GM19395 (cell line): ENCODE results near the gene VWA7.

Source experiments
- ATAC-seq: cut with Tn5 transposase; IDR thresholded peaks from one replicate; pipeline ENCODE4 v1.9.1; 2021; ENCODE audit warnings: mild to moderate bottlenecking, moderate library complexity; ENCODE audit not compliant: unreplicated experiment

The VWA7 gene

DNA sequence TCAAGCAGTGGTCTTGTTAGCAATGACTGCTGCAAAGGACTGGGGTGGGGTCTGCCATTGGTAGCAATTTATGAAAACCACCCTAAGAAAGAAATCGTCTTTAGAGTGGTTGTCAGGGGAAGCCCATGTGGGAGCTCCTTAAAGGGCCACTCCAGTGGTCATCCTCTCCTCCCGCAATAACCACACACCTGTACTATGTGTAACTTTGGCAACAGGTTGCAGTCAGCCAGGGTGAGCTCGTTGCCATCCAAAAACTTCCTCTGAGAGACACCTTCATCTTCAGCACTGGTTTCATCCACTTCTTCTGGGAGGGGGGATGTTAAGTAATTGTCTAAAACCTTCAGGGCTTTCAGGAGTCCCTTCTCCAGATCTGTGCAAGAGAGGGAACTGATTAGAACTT, 45.1 kb downstream of the VWA7 start:
- ATAC-seq, result no peak

DNA sequence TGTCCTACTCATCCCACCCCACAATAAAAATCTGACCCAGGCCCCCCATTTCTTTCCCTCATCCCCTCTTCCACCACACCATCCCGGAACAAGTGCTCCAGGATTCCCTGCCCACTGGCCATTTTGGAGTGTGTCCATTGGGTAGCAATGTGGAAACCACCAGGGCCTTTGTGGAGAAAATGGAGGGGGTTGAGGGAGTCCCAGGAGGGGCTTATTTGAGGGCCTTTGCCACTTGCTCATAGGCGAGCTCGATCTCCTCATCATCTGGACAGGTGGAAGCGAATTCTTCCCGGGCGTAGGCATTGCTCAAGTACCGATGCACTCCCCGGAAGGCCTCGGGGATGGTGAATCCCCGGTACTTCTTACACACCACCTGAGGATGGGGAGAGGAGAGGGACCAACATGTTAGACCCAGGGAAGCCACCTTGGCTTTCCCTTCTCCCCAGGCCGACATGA, 46.5 kb downstream of the VWA7 start:
- ATAC-seq, result no peak

DNA sequence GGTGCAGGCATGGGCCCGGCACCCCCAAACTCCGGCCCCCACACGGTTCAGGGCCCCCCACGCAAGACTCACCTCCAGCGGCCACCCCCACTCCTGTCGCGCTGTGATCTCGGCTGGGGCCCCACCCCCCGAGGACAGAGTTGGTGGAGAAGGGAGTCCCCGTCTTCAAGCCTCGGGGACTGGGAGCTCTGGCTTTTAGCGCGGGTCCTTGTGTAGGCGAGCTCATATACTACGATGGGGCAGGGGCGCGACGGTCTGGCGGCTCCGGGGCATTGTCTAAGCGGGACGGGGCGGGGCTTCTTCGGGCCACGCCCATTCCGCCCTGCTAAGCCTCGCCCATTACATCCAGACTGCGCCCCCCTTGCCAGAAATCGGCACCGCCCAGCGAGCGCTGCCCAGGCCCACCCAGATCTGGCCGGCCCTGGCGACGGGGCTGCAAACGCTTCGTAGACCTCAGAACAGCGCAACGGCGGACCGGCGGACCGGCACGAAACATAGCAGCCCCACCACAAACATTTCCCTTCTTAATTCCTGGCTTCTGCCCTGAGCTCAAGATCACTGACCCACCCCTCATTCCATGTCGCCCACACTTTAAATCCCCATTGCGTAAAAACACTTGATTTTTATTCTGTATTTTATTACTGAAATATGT, 47.0 kb downstream of the VWA7 start:
- ATAC-seq, result peak; percentile 39

- peak; percentile 54 for ATAC-seq
Measured at GRCh38 chr6:31729515-31729978, 47.6 kb downstream of the VWA7 start.

DNA sequence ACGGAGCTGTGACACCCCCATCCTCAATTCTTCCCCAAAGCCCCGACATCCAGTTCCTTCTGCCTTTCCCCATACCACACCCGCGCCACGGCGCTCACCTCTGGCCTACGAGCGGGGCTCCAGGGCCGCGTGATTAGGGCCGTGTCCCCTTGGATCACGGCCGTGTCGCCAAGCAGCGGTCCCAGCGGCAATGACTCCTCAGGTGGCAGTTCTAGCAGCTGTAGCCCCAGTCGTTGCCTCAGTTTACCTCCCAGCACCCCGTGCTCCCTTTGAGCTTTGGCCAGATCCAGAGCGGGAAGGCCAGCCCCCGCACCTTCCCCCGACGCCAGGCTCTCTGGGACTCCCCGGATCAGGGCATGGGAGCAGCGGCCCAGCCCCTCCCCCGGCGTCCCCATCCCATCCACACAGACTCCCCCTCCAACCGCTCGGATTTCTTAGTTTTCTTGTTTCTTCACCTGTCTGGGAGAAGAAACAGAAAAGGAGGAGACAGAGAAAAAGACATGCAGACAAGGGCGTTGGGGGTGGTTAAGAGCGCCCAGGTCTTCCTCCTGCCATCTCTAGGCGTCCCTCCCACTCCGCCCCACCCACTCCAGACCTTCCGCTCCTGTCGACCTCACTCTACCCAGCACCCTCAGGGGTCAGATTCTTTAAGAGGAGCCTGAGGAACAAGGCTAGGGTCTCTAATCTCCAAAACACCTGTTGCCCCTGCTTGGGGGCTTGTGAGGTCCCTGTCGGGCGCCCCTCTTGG, 48.2 kb downstream of the VWA7 start, which contains the start of gene DDAH2:
DDAH2 (minus strand) TSS at position 533 of the 748 bp plus-strand sequence; CDS start at position 395, 138 bp downstream.
- no peak for ATAC-seq

- no peak for ATAC-seq
Measured at GRCh38 chr6:31727717-31728671, 49.1 kb downstream of the VWA7 start.

GRCh38 chr6:31727034-31727716, 50.0 kb downstream of the VWA7 start:
- no peak for ATAC-seq

- no peak for ATAC-seq
Measured at GRCh38 chr6:31725502-31726350, 51.4 kb downstream of the VWA7 start.

DNA sequence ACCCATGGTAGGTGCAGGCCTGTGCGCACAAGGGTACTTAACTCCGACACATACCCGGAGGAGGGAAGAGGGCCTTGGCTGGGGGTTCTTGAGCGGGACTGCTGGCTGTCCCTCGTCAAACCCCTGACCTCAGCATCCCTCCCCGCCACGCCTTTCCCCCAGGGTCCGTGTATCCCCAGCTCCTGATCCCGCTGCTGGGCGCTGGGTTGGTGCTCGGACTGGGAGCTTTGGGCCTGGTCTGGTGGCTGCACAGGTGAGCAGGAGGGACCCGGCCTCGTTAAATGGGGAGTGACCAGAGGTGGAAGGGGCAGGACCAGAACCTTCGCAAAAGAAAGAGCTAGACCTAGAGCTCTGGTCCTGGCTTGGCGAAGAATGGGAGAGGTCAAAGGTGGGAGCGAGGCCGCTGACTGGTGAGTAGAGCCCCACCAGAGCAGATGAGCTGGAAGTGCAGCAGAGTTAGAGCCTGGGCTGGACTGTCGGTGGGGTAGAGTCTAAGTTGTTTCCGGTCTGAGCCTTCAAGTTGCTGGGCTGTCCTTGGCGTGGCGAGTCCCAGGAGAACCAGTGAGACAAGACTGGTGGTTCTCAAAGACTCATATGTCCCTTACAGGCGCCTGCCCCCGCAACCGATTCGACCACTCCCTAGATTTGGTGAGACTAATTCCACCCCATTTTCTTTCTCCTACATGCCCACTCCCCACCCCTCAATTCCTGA, 53.0 kb downstream of the VWA7 start:
- ATAC-seq, result no peak

GRCh38 chr6:31723245-31723979, 53.7 kb downstream of the VWA7 start, which contains the start of gene MPIG6B:
Gene MPIG6B, plus strand, starts transcription at chr6:31723373. Its CDS starts 11 bp downstream, at chr6:31723384.
- no peak for ATAC-seq

- ATAC-seq, result no peak
Measured at GRCh38 chr6:31722173-31722572, 55.0 kb downstream of the VWA7 start.

GRCh38 chr6:31721351-31722020, 55.6 kb downstream of the VWA7 start, which contains the start of gene LY6G6C:
Gene LY6G6C, minus strand, starts transcription at chr6:31721746. Its CDS starts 67 bp downstream, at chr6:31721679.
- no peak for ATAC-seq

- no peak for ATAC-seq
Measured at GRCh38 chr6:31720196-31720770, 56.8 kb downstream of the VWA7 start.

DNA sequence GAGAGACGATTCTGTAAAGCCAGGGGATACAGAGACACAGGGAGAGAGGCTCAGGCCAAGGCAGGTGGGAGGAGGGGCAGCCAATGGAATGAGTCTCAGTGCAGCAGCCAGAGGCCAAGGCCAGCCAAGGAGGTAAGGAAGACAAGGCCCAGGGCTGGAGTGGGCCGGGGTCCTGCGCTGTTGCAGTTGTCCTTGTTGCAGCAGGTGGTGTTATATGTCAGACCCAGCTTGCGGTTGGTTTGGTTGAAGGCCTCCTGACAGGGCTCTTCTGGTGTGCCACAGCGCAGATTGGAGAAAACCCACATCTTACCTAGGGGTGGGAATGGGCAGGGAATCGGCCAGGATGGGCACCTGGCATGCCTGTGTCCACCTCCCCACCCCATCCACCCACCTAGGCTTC, 58.1 kb downstream of the VWA7 start:
- ATAC-seq, result no peak

DNA sequence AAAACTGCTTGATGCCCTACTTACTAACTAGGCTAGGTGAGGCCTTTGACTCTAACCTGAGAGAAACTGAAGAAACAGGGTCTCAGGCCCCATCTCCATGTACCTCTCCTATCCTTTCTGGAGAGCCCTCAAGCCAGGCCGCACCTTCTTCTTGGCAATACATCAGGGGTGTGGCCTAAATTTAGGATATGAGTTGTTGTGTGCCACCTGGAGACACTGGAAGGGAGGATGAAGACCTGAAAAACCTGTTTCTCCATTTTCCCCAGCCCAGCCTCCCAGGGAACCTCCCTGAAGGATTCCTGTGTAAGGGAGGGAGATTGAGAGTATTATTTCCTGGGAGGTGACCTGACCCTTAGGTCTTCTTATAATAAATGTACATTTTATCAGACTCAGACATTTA, 58.9 kb downstream of the VWA7 start:
- no peak for ATAC-seq

DNA sequence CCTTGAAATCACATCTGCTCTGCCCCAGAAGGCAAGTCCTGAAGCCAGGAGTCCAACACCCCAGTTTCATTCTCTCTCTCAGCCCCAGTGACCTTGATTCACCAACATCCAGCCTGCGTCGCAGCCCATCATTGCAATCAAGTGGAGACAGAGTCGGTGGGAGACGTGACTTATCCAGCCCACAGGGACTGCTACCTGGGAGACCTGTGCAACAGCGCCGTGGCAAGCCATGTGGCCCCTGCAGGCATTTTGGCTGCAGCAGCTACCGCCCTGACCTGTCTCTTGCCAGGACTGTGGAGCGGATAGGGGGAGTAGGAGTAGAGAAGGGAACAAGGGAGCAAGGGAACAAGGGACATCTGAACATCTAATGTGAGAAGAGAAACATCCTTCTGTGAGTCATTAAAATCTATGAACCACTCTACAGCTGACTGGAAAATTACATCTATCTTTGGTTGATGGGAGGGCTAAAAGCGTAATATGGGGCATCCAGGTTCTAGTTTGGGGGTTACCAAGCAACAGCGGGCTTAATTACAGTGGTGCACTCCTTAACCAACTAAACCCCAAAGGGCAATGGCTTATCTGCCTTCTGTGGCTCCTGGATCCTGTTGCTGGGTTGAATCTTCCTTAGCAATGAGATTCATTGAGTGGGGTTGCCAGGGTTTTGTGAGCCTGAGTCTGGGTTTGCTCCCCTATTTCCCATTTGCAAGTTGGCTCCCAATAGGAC, 59.5 kb downstream of the VWA7 start:
- ATAC-seq, result no peak
